Measurements from ENCODE around the gene DELE1.

- no peak for TF ChIP-seq EGR2 (tag by site-specific recombination; IDR thresholded peaks at IDR 0.05; ENCODE audit: low read depth)
- TF ChIP-seq ZEB2 (tag by site-specific recombination; IDR thresholded peaks at IDR 0.05): no peak
These were observed 66.0 kb downstream of the DELE1 start for GRCh38 chr5:141989720-141990119.

All from HEK293 (cell line).